Natural killer cell (primary cell): ENCODE data around the gene PEX5L. TPM values are rescaled to one million over a fixed set of nuclear protein-coding genes. Genes with fewer than 3 reads are reported as not detected.

Source experiments
- ATAC-seq, 3 donors: fragments of 150-1000 bp in 2 of 3; fragments of 200-7000 bp in 1 of 3; cut with Tn5 transposase; 1 replicate in 1 of 3; 2 replicates in 2 of 3; pipeline ENCODE4 v1.10.0; 2021; ENCODE audit warnings: mild to moderate bottlenecking in 2 of 3, moderate library complexity in 2 of 3
- DNase-seq, 2 donors: peaks; one replicate each; pipeline versions ENCODE4 v3.0.0 to v3.0.0-alpha.2; 2013 to 2021; ENCODE audit warnings: mixed read lengths in 1 of 2
- H3K27ac ChIP-seq: one replicate; pipeline ENCODE4 v1.5.1; 2013; ENCODE audit warnings: mild to moderate bottlenecking, low read length
- H3K27me3 ChIP-seq: one replicate; pipeline ENCODE4 v1.6.1; 2013; ENCODE audit warnings: low read length; ENCODE audit not compliant: control insufficient read depth, insufficient read depth
- H3K36me3 ChIP-seq: one replicate; pipeline ENCODE4 v1.6.1; 2013; ENCODE audit warnings: low read length; ENCODE audit not compliant: control insufficient read depth, insufficient read depth
- H3K4me1 ChIP-seq: one replicate; pipeline ENCODE4 v1.6.1; 2013; ENCODE audit warnings: low read length; ENCODE audit not compliant: control insufficient read depth, insufficient read depth
- H3K4me3 ChIP-seq: one replicate; pipeline ENCODE4 v1.5.1; 2013; ENCODE audit warnings: low read length
- H3K9me3 ChIP-seq: one replicate; pipeline ENCODE4 v1.6.1; 2013; ENCODE audit warnings: low read length; ENCODE audit not compliant: control insufficient read depth, insufficient read depth
- H3K27ac Mint-ChIP-seq, 2 donors: one replicate each; pipeline ENCODE4 v1.8.0; 2022; ENCODE audit warnings: mild to moderate bottlenecking in 2 of 2, mixed read lengths in 2 of 2, moderate library complexity in 1 of 2
- H3K27me3 Mint-ChIP-seq, 2 donors: one replicate each; pipeline ENCODE4 v1.8.0; 2022; ENCODE audit warnings: low read depth in 2 of 2, mixed read lengths in 2 of 2
- H3K36me3 Mint-ChIP-seq: one replicate; pipeline ENCODE4 v1.8.0; 2022; ENCODE audit warnings: mixed read lengths
- H3K4me1 Mint-ChIP-seq, 2 donors: one replicate each; pipeline ENCODE4 v1.8.0; 2022; ENCODE audit warnings: mixed read lengths in 2 of 2
- H3K4me3 Mint-ChIP-seq: one replicate; pipeline ENCODE4 v1.8.0; 2022; ENCODE audit warnings: mild to moderate bottlenecking, moderate library complexity, mixed read lengths
- H3K9me3 Mint-ChIP-seq, 2 donors: one replicate each; pipeline ENCODE4 v1.8.0; 2022; ENCODE audit warnings: mixed read lengths in 2 of 2
- WGBS: methylation state at CpG from one replicate; pipeline ENCODE4 v1.1.7; 2013; ENCODE audit warnings: missing lambda C conversion rate; ENCODE audit not compliant: insufficient coverage; 5-methylcytosine and 5-hydroxymethylcytosine counted together
- intact Hi-C: fragments of 100-400 bp; cut with micrococcal nuclease; formaldehyde crosslinking; loops from one replicate; pipeline ENCODE4 v1.14.2; 2022
- total RNA-seq, 4 donors: library from RNA; stranded (reverse); fragments of 120-200 nt in 1 of 4; gene quantifications; one replicate each; pipeline versions ENCODE4 v1.2.3 to v1.2.4, GENCODE V29; 2013 to 2022
- TF ChIP-seq, protein P1 (sequence below): fragments of 200-600 bp; IDR thresholded peaks from one replicate; pipeline ENCODE4 v1.8.0; 2022; ENCODE audit warnings: antibody characterized with exemption

Gene PEX5L
- total RNA-seq, 3 donors from 2014 or later (not counting 1 experiment from before 2014, with no cell fraction given): not detected

DNA sequence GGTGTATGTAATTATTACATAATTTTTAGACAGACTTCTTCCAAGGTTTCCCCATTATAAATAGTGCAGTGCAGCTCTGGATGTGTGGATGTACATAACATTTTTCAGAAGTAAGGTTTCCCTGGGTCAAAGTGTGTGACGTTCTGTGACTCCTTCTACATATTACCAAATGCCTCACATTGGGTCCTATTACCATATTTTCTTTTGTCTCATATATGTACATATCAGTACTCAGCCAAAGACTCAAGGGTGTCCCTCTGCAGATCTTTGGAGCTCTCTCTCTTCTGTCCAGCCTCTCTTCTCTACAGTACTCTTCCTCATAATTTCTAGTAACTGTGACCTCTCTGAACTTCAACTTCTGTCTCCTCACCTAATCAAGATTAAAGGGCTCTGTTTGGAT lies 31.3 kb upstream of the PEX5L start:
- Histone ChIP-seq H3K36me3 (no peaks in the 10 kb centered on the region), H3K27me3 (no peaks in the 10 kb centered on the region), H3K9me3 (no peaks in the 10 kb centered on the region), H3K27ac (no peak overlapping the region), H3K4me1 (no peaks in the 10 kb centered on the region), H3K4me3 (no peak overlapping the region)
- H3K27ac Mint-ChIP-seq: no peak overlapping the region
- TF ChIP-seq, protein P1, sequence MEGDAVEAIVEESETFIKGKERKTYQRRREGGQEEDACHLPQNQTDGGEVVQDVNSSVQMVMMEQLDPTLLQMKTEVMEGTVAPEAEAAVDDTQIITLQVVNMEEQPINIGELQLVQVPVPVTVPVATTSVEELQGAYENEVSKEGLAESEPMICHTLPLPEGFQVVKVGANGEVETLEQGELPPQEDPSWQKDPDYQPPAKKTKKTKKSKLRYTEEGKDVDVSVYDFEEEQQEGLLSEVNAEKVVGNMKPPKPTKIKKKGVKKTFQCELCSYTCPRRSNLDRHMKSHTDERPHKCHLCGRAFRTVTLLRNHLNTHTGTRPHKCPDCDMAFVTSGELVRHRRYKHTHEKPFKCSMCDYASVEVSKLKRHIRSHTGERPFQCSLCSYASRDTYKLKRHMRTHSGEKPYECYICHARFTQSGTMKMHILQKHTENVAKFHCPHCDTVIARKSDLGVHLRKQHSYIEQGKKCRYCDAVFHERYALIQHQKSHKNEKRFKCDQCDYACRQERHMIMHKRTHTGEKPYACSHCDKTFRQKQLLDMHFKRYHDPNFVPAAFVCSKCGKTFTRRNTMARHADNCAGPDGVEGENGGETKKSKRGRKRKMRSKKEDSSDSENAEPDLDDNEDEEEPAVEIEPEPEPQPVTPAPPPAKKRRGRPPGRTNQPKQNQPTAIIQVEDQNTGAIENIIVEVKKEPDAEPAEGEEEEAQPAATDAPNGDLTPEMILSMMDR: no peak
- ATAC-seq: no peak
- H3K4me3 Mint-ChIP-seq: no peak overlapping the region
- H3K27me3 Mint-ChIP-seq: no peaks in the 10 kb centered on the region
- H3K4me1 Mint-ChIP-seq: no peaks in the 10 kb centered on the region
- 69% methylated on average over 1 of the region's 1 CpG for WGBS
- H3K9me3 Mint-ChIP-seq: peaks cover 2 to 6% of the 10 kb centered on the region in 2 donors
- no peaks in the 10 kb centered on the region for H3K36me3 Mint-ChIP-seq
- intact Hi-C loops: no loop called here
- DNase-seq: no peak

DNA sequence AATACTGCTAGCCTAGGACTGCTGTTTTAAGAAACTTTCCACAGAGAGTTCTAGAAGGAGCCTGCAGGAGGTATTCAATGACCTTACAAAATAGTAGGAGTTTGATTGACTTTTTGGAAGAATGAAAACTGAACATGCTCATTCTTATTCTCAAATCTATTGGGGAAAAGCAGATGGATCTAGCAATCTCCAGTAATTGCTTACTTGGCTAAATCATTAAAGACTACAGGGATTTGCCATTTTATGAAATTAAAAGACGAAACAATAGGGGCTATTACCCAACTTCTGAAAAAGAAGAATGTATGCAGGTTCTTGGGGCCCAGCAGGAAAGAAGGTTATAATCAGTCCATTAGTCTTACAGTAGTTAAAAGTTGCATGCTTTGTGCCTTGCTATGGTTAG lies 29.9 kb upstream of the PEX5L start:
- WGBS: 83% methylated on average over 1 of the region's 1 CpG
- TF ChIP-seq, protein P1: no peak
- no peaks in the 10 kb centered on the region for H3K9me3 ChIP-seq
- H3K36me3 Mint-ChIP-seq: no peaks in the 10 kb centered on the region
- H3K36me3 ChIP-seq: no peaks in the 10 kb centered on the region
- H3K27ac Mint-ChIP-seq: no peak overlapping the region
- peaks cover 2 to 6% of the 10 kb centered on the region in 2 donors for H3K9me3 Mint-ChIP-seq
- no peaks in the 10 kb centered on the region for H3K4me1 ChIP-seq
- H3K4me1 Mint-ChIP-seq: no peaks in the 10 kb centered on the region
- H3K4me3 ChIP-seq: no peak overlapping the region
- ATAC-seq: no peak
- DNase-seq: no peak
- H3K4me3 Mint-ChIP-seq: no peak overlapping the region
- H3K27me3 ChIP-seq: no peaks in the 10 kb centered on the region
- H3K27ac ChIP-seq: no peak overlapping the region
- no peaks in the 10 kb centered on the region for H3K27me3 Mint-ChIP-seq
- intact Hi-C loops: no loop called here

DNA sequence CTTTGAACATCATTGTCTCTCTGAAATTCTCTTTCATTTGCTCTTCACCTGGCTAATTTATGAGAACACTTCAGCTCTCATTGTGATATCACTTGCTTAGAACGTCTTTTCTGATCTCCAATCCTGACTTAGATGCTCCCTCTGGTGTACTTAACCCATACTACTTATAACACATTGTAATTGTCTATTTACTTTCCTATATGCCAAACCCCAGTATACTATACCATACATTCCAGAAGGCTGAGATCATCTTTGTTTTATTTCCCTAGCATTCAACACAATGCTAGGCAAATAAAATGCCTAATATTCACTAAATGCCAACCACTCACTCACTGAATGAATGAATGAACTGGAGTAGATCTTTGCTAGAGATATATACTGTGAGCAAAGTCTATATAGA lies 27.0 kb upstream of the PEX5L start:
- Histone ChIP-seq H3K27me3 (no peaks in the 10 kb centered on the region), H3K4me1 (no peaks in the 10 kb centered on the region), H3K4me3 (no peak overlapping the region), H3K36me3 (no peaks in the 10 kb centered on the region), H3K9me3 (no peaks in the 10 kb centered on the region), H3K27ac (no peak overlapping the region)
- intact Hi-C loops: no loop called here
- H3K27me3 Mint-ChIP-seq: no peaks in the 10 kb centered on the region
- no peaks in the 10 kb centered on the region for H3K36me3 Mint-ChIP-seq
- no peak overlapping the region for H3K27ac Mint-ChIP-seq
- H3K4me1 Mint-ChIP-seq: no peaks in the 10 kb centered on the region
- H3K9me3 Mint-ChIP-seq: peaks cover 4 to 6% of the 10 kb centered on the region in 2 donors
- TF ChIP-seq, protein P1: no peak
- WGBS: 37% methylated on average over 1 of the region's 1 CpG
- no peak overlapping the region for H3K4me3 Mint-ChIP-seq
- ATAC-seq (no peak), DNase-seq (no peak)

DNA sequence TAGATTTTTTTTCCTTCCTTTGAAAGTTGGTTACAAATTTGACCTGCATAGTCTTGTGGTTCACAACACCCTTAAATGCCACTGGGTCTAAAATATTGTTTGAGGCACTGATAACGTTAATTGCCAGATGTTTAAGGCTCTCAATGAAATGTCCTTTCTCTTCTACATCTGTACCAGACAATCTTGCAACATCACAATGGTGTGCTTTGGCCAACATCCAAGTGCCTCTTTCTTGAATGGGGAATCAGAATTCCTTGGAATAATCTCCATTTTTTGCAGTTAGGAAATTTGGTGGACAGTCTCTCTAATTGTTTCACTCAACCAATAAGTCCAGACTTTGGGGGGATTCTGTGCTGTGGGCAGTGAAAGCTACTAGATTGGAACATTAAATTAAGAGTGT lies 26.0 kb upstream of the PEX5L start:
- TF ChIP-seq, protein P1: no peak
- intact Hi-C loops: no loop called here
- H3K27me3 Mint-ChIP-seq: no peaks in the 10 kb centered on the region

More for the DNA sequence above, 26.0 kb upstream of the PEX5L start:
- H3K36me3 Mint-ChIP-seq: no peaks in the 10 kb centered on the region
- peaks cover 4 to 6% of the 10 kb centered on the region in 2 donors for H3K9me3 Mint-ChIP-seq
- no peak overlapping the region for H3K27ac Mint-ChIP-seq
- Histone ChIP-seq H3K27me3 (no peaks in the 10 kb centered on the region), H3K4me3 (no peak overlapping the region), H3K36me3 (no peaks in the 10 kb centered on the region), H3K27ac (no peak overlapping the region), H3K9me3 (no peaks in the 10 kb centered on the region), H3K4me1 (no peaks in the 10 kb centered on the region)
- no peak for DNase-seq
- no peak for ATAC-seq
- H3K4me1 Mint-ChIP-seq: no peaks in the 10 kb centered on the region
- H3K4me3 Mint-ChIP-seq: no peak overlapping the region
- WGBS: 73% methylated on average over 1 of the region's 1 CpG
